Fibroblast of lung (primary cell): ENCODE measurements around the gene TMEM31.

Source experiments
- CTCF ChIP-seq, 2 donors: IDR thresholded peaks in 1 of 2; conservative IDR thresholded peaks in 1 of 2; 1 replicate in 1 of 2; 2 replicates in 1 of 2; pipeline ENCODE4 v1.5.1; 2011 to 2012; ENCODE audit warnings: low read length in 2 of 2, control low read depth in 1 of 2, inconsistent platforms in 1 of 2, low read depth in 1 of 2, mild to moderate bottlenecking in 1 of 2
- EZH2 ChIP-seq: IDR thresholded peaks from 2 replicates; pipeline ENCODE4 v1.5.1; 2012; ENCODE audit warnings: low read length, control low read depth, mild to moderate bottlenecking; ENCODE audit errors: missing control alignments

- no peak for TF ChIP-seq CTCF (conservative IDR thresholded peaks at IDR 0.05 in 1 of 2, IDR thresholded peaks at IDR 0.05 in 1 of 2; ENCODE audit: low read depth in 1 of 2, low read length in 2 of 2)
- TF ChIP-seq EZH2, result no peak
Observed at GRCh38 chrX:103722505-103722904, 11.8 kb downstream of the TMEM31 start.
